ENCODE data around the gene TXNIP. TPM values are rescaled to one million over a fixed set of nuclear protein-coding genes. Genes with fewer than 3 reads are reported as not detected.

Gene TXNIP
- total RNA-seq (ENCODE audit: unreplicated experiment) = 107 TPM
- long read RNA-seq, transcript TXNIP-204 (8 exons, 2,926 nt) = major isoform, 51 of 53 reads
- long read RNA-seq, partial matches to known transcripts = 0 of 53 reads
- long read RNA-seq, other reads (novel, unspliced or antisense) = 2 of 53 reads

- H3K4me3 Mint-ChIP-seq (ENCODE audit: unreplicated experiment) = peak within 1 kb of the TSS; percentile 100
- peaks cover 42% of the 10 kb centered on the region for H3K36me3 Mint-ChIP-seq (ENCODE audit: low read depth, unreplicated experiment)
- H3K9me3 Mint-ChIP-seq (ENCODE audit: unreplicated experiment) = no peaks in the 10 kb centered on the region
- peaks cover 5% of the 10 kb centered on the region for H3K27me3 Mint-ChIP-seq (ENCODE audit: unreplicated experiment)
- peaks cover 55% of the 10 kb centered on the region for H3K4me1 Mint-ChIP-seq (ENCODE audit: unreplicated experiment)
- H3K27ac Mint-ChIP-seq (ENCODE audit: unreplicated experiment) = peak within 1 kb of the TSS; percentile 98
- peak; percentile 93 for DNase-seq (ENCODE audit: low spot score)
- TF ChIP-seq CTCF (IDR thresholded peaks at IDR 0.05; ENCODE audit: unreplicated experiment) = no peak
These were observed at the start of gene TXNIP for GRCh38 chr1:145996433-145997015. Gene TXNIP, minus strand, starts transcription at chr1:145996579. Its CDS starts 313 bp downstream, at chr1:145996266.

- peaks cover 13% of the 10 kb centered on the region for H3K36me3 Mint-ChIP-seq (ENCODE audit: low read depth, unreplicated experiment)
- H3K27me3 Mint-ChIP-seq (ENCODE audit: unreplicated experiment) = peaks cover 36% of the 10 kb centered on the region
- H3K27ac Mint-ChIP-seq (ENCODE audit: unreplicated experiment) = peak overlapping the region; percentile 96
- H3K4me1 Mint-ChIP-seq (ENCODE audit: unreplicated experiment) = peaks cover 21% of the 10 kb centered on the region
- no peak for TF ChIP-seq CTCF (IDR thresholded peaks at IDR 0.05; ENCODE audit: unreplicated experiment)
- no peak for DNase-seq (ENCODE audit: low spot score)
- H3K4me3 Mint-ChIP-seq (ENCODE audit: unreplicated experiment) = peak overlapping the region; percentile 22
- H3K9me3 Mint-ChIP-seq (ENCODE audit: unreplicated experiment) = no peaks in the 10 kb centered on the region
These were observed 43.4 kb upstream of the TXNIP start for GRCh38 chr1:146039844-146040194.

GRCh38 chr1:146036965-146037646 is 40.7 kb upstream of the TXNIP start:
- Mint-ChIP-seq H3K27me3 (ENCODE audit: unreplicated experiment) (peaks cover 36% of the 10 kb centered on the region), H3K9me3 (ENCODE audit: unreplicated experiment) (no peaks in the 10 kb centered on the region), H3K4me3 (ENCODE audit: unreplicated experiment) (peak overlapping the region; percentile 98), H3K4me1 (ENCODE audit: unreplicated experiment) (peaks cover 21% of the 10 kb centered on the region), H3K27ac (ENCODE audit: unreplicated experiment) (peak overlapping the region; percentile 95), H3K36me3 (ENCODE audit: low read depth, unreplicated experiment) (peaks cover 13% of the 10 kb centered on the region)
- TF ChIP-seq CTCF (IDR thresholded peaks at IDR 0.05; ENCODE audit: unreplicated experiment) = no peak
- peak; percentile 81 for DNase-seq (ENCODE audit: low spot score)

- Mint-ChIP-seq H3K9me3 (ENCODE audit: unreplicated experiment) (no peaks in the 10 kb centered on the region), H3K4me3 (ENCODE audit: unreplicated experiment) (peak overlapping the region; percentile 98), H3K36me3 (ENCODE audit: low read depth, unreplicated experiment) (peaks cover 13% of the 10 kb centered on the region), H3K27ac (ENCODE audit: unreplicated experiment) (peak overlapping the region; percentile 95), H3K27me3 (ENCODE audit: unreplicated experiment) (peaks cover 36% of the 10 kb centered on the region), H3K4me1 (ENCODE audit: unreplicated experiment) (peaks cover 21% of the 10 kb centered on the region)
- TF ChIP-seq CTCF (IDR thresholded peaks at IDR 0.05; ENCODE audit: unreplicated experiment) = no peak
- DNase-seq (ENCODE audit: low spot score) = no peak
These were observed 40.0 kb upstream of the TXNIP start for GRCh38 chr1:146036241-146036964.
